GM19468 (cell line): ENCODE results near the gene VTI1A.
A peak's percentile ranks its signal among the peaks of the same experiment; 100 is the strongest.
"Not testable (repeated sequence)": the region's sequence is repeated elsewhere in the genome, so short reads cannot be mapped to it uniquely, and the experiment has no call there.

Source experiments
- ATAC-seq: cut with Tn5 transposase; IDR thresholded peaks from one replicate; pipeline ENCODE4 v1.9.1; 2021; ENCODE audit warnings: mild to moderate bottlenecking, moderate library complexity, moderate number of reproducible peaks; ENCODE audit not compliant: unreplicated experiment; ENCODE audit errors: extremely low read depth

VTI1A gene

GRCh38 chr10:112499985-112500384 lies 53.0 kb downstream of the VTI1A start:
- ATAC-seq: not testable (repeated sequence)

DNA sequence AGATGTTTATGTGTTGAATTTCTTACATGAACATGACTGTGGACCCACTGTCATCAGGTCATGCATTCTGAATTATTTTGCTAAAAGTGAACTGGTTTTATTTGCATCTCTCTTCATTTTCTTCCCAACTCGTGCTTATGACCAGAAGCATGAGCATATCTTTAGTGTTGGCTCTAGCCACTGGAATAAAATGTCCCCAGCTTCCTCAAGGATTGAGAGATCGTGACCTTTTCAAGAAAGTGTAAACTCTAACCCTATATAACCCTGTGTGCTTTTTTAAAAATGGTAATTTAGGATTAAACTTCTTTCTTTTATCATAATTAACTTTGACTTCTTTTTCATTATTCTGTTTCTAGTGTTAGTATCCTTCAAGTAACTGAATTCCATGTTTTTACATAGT lies 55.5 kb downstream of the VTI1A start:
- ATAC-seq: no peak

DNA sequence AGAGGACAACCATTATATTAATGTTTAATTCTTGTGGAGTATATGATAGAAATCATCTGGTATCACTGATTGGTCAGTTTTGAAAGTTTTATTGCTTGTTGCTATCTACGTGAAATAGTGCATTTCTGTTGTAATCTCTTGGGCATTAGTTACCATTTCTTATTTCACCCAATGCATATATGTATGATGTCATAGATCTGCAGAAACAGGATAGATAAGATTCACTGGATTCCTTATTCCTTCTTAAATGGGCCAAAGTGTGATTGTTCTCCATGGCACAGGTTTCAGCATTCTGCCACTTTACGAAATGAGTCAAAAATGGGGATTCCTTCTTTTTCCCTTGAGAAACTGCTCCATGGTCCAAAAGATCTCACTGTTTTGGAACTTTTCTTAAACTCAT lies 56.6 kb downstream of the VTI1A start:
- no peak for ATAC-seq

GRCh38 chr10:112507046-112507445 lies 60.0 kb downstream of the VTI1A start:
- no peak for ATAC-seq

- no peak for ATAC-seq
Measured at GRCh38 chr10:112507988-112508387, 61.0 kb downstream of the VTI1A start.

DNA sequence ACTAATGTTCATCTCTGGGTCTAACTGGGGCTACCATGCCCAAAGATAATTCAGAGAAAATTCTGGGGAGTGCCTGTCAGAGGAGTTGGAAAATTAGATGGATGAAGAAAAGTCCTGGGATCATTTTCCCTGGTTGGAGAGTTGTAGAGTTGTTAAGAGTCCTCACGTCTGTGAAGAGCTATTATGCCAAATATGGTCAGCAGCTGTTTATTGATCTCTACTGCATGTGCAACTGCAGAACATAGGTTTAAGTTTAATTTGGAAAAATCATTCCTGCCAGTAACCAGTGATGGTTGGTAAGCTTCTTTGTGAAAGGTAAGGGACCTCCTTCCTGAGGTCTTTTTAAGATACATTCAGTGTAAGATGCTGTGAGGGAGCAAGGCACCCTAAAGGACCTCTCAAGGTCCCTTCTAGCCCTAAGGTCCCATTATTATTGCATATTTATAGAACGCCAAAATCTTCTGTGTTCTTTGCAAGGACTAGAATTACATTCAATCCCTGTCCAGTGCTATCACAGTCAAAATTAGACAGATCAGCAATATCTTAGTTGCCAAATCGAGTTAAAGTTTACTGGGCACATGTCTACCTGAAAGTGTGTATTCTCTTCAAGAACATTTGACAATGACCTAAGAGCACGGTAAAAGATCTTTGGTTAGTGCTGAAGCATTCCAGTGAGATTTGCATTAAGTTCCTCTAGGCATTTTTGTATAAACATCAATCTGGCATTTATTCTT lies 62.7 kb downstream of the VTI1A start:
- ATAC-seq: no peak

DNA sequence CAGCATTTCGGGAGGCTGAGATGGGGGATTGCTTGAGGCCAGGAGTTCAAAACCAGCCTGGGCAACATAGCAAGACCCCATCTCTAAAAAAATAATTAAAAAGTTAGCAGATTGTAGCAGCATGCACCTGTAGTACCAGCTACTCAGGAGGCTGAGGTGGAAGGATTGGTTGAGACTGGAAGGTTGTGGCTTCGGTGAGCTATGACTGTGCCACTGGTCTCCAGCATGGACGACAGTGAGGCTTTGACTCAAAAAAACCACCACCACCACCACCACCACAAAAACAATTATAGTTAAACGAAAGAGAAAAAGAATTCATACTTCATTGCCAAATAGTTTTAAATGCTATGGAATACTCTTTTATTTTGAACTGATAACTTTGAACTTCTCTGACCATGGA lies 63.4 kb downstream of the VTI1A start:
- ATAC-seq: no peak

DNA sequence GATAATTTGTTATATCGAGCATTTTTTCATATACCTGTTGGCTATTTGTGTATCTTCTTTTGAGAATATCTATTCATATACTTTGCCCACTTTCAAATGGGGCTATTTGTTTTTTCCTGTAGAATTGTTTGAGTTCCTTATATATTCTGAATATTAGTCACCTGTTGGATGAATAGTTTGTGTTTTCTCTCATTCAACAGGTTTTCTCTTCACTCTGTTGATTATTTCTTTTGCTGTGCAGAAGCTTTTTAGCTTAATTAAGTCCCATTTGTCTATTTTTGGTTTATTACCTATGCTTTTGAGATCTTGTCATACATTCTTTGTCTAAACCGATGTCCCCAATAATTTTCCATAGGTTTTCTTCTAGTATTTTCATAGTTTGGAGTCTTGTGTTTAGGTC lies 65.3 kb downstream of the VTI1A start:
- no peak for ATAC-seq

DNA sequence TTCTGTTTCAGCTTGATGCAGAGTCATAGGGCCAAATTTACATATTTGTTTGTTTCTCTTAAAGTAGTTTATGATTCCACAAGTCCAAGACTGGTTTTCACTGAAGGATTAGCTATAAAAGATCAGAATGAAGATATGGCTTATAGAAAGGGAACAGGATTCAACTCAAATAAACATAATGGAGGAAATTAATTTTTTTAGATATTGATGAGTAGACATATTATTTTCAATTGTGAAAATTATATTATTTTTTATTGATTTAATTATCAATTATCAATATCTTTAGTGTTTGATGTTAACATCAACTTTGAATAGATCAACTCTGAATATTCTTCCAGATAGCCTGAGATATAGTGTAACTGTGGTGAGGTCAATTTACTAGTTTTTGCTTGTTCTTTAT lies 68.1 kb downstream of the VTI1A start:
- no peak for ATAC-seq

DNA sequence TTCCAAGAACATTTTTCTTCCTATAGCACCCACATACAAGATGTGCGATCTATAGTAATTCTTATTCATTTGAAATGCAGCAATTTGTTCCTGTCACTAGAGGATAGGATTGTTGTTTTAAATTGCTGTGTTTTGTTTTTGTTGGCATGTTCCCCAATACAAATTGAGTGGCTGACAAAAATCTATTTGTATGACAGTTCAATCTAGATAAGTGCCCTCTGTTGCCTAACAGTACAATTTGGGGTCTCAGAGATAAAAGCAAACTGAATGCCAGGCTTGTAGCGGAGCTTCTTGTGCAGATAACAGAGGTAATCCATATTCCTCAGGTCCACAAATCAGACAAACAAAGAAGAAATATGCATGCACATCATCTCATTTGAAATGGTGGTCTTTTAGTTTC lies 68.8 kb downstream of the VTI1A start:
- ATAC-seq: no peak

- ATAC-seq: no peak
Measured at GRCh38 chr10:112517451-112517862, 70.4 kb downstream of the VTI1A start.

DNA sequence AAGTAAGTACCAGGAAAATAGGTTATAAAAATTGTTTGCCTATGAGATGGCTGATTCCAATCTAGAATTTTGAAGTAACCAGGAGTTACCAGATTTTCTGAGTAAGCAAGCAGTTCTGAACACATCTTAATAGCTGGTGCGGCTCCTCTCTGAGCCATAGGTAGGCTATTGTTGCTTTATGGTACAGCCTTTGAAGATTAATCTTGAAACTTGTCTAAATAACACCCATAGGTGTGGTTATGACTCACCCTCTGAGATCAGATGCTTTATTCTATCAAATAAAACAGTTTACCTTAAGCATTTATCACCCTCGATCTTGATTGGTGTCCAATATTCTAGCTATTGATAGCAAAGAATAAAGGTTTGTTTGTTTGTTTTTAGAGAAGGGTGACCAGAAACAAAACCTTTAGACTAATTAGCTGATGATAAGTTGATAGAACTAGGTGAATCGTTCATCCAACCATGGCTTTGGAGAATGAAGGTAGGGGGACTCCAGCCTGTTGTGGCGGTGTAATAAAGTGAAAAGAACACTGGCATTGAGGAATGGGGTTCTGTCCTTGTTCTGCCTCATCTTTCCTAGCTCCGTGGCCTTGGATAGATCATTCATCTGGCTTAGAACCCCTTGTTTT lies 72.2 kb downstream of the VTI1A start:
- ATAC-seq: no peak

DNA sequence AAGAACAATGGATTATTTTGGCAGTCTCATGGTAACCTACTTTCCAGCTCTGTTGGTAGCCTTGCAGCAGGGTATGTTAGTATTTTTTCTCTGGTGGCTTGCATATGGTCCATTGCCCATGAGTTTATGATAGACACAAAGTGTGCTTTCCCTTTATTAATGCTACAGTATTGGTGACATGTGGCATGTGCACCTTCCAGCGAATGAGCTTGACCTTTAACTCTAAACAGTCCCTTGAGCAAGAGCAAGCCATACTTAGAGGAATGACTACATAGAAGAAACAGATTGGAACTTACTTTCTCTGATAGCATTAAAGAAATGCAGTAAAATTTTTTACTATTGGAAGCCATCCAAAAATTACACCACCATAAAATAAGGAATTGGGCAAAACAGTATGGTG lies 73.9 kb downstream of the VTI1A start:
- ATAC-seq: no peak

DNA sequence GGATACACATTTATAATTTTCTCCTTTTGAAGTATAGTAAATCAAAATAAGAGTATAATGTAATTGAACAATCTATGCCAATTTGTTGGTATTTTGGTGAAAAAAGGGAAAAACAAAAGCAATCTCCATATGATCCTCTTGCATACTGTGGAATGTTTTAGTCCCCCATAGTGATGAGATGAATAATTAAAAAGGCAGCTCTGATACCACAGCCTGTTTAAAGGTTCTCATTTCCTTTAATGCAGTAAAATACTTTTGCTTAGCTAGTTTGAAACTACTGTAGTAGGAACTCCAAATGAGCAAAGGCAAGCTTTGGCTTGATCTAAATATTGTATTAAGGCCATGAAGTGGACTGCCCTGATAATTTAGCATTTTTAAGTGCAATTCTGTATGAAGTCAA lies 77.6 kb downstream of the VTI1A start:
- no peak for ATAC-seq

DNA sequence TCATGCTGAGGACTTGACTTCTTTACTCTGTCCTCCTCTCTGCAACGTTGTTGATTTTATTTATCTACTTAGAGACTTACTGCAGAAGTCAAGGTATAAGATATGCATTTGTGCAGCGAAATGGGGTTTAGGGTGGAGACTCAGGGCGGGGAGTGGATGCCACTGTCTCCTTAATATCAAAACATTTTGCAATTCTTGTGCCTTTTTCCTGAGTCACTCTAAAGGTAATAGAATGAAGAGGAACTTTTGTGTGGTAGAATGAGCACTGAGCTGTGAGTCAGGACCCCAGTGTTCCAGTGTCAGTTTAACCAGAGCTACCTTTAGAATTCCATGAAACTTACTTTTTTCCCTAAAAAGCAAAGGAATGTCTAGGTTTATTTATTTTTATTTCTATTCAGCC lies 78.2 kb downstream of the VTI1A start:
- ATAC-seq: no peak

DNA sequence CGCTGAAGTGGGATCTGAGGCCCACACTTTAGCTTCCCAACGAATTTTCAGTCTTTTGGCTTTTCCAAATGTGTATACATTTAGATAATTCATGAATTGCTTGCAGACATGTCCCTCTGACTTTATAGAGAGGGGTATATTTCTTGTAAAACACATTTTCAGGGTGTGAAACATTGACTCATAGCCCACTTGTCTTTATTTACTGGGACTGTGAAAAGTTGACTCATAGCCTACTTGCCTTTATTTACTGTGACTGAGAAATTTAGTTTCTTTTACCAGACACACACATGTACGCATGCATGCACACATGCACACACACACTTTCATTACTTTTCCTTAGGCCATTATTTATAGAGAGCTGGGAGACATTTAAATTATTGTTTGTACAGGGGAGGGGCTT lies 79.1 kb downstream of the VTI1A start:
- no peak for ATAC-seq

- no peak for ATAC-seq
Measured at GRCh38 chr10:112526906-112527305, 79.9 kb downstream of the VTI1A start.

DNA sequence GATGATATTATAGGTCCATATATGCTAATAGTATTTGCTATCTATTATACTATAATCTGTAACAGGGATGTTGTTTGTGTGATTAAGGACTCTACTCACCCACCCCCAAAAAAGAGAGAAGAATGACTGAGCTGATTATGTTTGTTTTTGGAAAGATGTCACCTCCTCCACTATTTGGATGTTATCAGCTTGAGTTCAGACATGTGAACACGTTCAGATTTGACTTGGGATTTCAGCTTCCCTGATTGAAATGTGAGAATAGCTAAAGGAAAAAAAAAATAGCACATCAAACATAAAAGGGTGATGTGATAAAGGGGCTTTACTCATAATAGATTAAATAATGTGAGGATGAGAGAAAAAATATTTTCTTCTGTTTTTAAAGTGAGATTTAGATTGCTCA lies 81.2 kb downstream of the VTI1A start:
- ATAC-seq: no peak

- ATAC-seq: no peak
Measured at GRCh38 chr10:112531421-112531820, 84.4 kb downstream of the VTI1A start.

DNA sequence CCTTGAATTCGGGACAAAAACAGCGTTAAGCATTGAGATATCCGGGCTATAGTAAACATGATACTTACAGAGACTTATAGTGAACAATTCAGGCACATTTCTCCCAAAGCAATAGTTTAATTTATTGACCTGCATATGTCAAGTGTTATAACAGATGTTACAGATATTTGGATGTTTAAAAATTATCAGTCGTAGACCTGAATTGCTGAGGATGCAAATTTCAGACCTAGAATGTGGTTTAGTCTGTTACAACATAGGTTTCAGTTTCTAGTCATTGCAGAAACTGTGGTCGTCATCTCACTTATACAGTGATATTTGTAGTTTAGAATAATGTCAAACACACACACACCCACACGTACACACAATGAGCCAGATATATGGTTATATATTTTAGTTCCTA lies 85.2 kb downstream of the VTI1A start:
- peak; percentile 94 for ATAC-seq

- no peak for ATAC-seq
Measured at GRCh38 chr10:112532956-112533355, 85.9 kb downstream of the VTI1A start.

- no peak for ATAC-seq
Measured at GRCh38 chr10:112533916-112534315, 86.9 kb downstream of the VTI1A start.
